Measurements from ENCODE around the gene SLC35A3.
"Not testable (repeated sequence)": the region's sequence is repeated elsewhere in the genome, so short reads cannot be mapped to it uniquely, and the experiment has no call there.

Gene SLC35A3

DNA sequence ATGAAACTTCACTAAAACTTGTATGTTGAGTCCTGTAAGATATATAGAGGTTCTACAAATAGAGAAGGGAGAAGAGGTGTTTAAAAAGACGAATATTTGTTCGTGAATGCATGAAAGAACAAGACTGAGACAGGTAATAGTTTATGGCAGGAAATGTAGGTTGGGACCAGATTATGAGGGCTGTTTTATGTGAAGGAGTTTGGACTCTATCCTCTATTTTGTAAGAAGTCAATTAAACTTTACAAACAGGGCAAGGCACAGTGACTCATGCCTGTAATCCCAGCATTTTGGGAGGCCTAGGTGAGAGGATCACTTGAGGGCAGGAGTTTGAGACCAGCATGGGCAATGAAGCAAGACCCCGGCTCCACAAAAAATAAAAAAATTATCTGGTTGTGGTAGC lies 5.7 kb downstream of the SLC35A3 start:
- TF ChIP-seq, protein P1, sequence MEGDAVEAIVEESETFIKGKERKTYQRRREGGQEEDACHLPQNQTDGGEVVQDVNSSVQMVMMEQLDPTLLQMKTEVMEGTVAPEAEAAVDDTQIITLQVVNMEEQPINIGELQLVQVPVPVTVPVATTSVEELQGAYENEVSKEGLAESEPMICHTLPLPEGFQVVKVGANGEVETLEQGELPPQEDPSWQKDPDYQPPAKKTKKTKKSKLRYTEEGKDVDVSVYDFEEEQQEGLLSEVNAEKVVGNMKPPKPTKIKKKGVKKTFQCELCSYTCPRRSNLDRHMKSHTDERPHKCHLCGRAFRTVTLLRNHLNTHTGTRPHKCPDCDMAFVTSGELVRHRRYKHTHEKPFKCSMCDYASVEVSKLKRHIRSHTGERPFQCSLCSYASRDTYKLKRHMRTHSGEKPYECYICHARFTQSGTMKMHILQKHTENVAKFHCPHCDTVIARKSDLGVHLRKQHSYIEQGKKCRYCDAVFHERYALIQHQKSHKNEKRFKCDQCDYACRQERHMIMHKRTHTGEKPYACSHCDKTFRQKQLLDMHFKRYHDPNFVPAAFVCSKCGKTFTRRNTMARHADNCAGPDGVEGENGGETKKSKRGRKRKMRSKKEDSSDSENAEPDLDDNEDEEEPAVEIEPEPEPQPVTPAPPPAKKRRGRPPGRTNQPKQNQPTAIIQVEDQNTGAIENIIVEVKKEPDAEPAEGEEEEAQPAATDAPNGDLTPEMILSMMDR (IDR thresholded peaks at IDR 0.05; ENCODE audit: extremely low read depth, insufficient read depth, missing control alignments), result no peak
- no peak for DNase-seq (ENCODE audit: low spot score)
- in situ Hi-C loops (cut with MboI; ENCODE audit: low pct_unique_long_range_greater_than_20kb, low sequenced_read_pairs, unreplicated experiment), result no loop called here

DNA sequence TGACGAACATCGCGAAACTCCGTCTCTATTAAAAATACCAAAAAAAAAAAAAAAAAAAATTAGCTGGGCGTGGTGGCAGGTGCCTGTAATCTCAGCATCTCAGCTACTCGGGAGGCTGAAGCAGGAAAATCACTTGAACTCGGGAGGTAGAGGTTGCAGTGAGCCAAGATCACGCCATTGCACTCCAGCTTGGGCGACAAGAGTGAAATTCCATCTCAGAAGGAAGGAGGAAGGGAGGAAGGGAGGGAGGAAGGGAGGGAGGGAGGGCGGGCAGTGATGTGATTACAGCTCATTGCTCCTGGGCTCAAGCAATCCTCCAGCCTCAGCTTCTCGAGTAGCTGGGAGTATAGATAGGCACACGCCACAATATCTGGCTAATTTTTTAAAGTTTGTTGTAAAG lies 7.5 kb downstream of the SLC35A3 start:
- DNase-seq (ENCODE audit: low spot score); in situ Hi-C loops (cut with MboI; ENCODE audit: low pct_unique_long_range_greater_than_20kb, low sequenced_read_pairs, unreplicated experiment): not testable (repeated sequence)

DNA sequence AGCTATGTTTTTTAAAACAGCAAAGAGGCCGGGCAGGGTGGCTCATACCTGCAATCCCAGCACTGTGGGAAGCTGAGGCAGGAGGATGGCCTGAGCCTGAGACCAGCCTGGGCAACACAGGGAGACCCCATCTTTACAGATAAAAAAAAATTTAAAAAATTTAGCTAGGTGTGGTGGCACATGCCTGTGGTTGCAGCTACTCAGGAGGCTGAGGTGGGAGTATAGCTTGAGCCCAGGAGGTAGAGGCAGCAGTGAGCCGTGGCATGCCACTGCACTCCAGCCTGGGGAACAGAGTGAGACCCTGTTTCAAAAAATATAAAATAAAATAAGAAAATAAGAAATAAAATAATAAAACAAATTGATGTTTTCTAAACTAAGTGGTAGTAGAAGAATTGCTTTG lies 8.4 kb downstream of the SLC35A3 start:
- TF ChIP-seq, protein P1 (IDR thresholded peaks at IDR 0.05; ENCODE audit: extremely low read depth, insufficient read depth, missing control alignments), result no peak
- in situ Hi-C loops (cut with MboI; ENCODE audit: low pct_unique_long_range_greater_than_20kb, low sequenced_read_pairs, unreplicated experiment), result no loop called here
- no peak for DNase-seq (ENCODE audit: low spot score)

DNA sequence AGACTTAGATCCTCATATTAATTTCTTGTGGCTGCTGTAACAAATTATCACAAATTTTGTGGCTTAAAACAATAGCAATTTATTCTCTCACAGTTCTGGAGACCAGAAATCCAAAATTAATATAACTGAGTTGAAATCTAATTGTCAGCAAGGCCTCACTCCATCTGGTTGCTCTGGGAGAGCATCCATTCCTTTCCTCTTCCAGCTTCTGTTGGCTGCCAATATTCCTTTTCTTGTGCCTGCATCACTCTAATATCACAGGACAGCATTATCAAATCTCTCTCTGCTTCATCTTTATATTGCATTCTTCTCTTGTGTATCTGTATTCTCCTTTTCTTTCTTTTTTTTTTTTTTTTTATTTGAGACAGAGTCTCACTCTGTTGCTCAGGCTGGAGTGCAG lies 9.3 kb downstream of the SLC35A3 start:
- DNase-seq (ENCODE audit: low spot score), result no peak
- in situ Hi-C loops (cut with MboI; ENCODE audit: low pct_unique_long_range_greater_than_20kb, low sequenced_read_pairs, unreplicated experiment), result no loop called here
- TF ChIP-seq, protein P1 (IDR thresholded peaks at IDR 0.05; ENCODE audit: extremely low read depth, insufficient read depth, missing control alignments), result no peak

GRCh38 chr1:99980928-99981327 lies 11.1 kb downstream of the SLC35A3 start:
- in situ Hi-C loops (cut with MboI; ENCODE audit: low pct_unique_long_range_greater_than_20kb, low sequenced_read_pairs, unreplicated experiment), result no loop called here
- DNase-seq (ENCODE audit: low spot score), result no peak
- TF ChIP-seq, protein P1 (IDR thresholded peaks at IDR 0.05; ENCODE audit: extremely low read depth, insufficient read depth, missing control alignments), result no peak

DNA sequence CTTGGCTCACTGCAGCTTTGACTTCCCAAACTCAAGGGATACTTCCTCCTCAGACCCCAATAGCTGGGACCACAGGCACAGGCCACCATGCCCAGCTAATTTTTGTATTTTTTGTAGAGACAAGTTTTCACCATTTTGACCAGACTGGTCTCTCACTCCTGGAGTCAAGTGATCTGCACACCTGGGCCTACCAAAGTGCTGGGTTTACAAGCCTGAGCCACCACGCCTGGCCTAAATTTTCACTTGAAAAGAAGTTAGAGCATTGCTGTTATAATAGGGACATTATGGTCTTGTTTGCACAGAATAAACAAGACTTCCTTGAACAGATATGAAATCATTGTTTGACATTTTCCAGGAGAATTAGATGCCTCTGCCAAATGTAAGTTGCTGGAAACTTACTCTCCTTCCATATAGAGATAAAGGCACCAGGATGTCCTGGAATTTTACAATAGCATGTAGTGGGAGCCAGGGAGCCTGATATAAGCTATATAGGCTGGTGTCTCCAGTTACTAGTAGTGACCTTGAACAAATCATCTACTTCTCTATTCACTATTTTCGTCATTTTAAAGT lies 16.9 kb downstream of the SLC35A3 start:
- TF ChIP-seq, protein P1 (IDR thresholded peaks at IDR 0.05; ENCODE audit: extremely low read depth, insufficient read depth, missing control alignments), result no peak
- in situ Hi-C loops (cut with MboI; ENCODE audit: low pct_unique_long_range_greater_than_20kb, low sequenced_read_pairs, unreplicated experiment), result no loop called here
- DNase-seq (ENCODE audit: low spot score), result no peak

- TF ChIP-seq, protein P1 (IDR thresholded peaks at IDR 0.05; ENCODE audit: extremely low read depth, insufficient read depth, missing control alignments), result no peak
- DNase-seq (ENCODE audit: low spot score), result no peak
- in situ Hi-C loops (cut with MboI; ENCODE audit: low pct_unique_long_range_greater_than_20kb, low sequenced_read_pairs, unreplicated experiment), result no loop called here
Measured at GRCh38 chr1:99988210-99988765, 18.5 kb downstream of the SLC35A3 start.
